ENCODE results near the gene GRSF1.
"Not testable (repeated sequence)": the region's sequence is repeated elsewhere in the genome, so short reads cannot be mapped to it uniquely, and the experiment has no call there.

The GRSF1 gene

GRCh38 chr4:70833675-70834074 is 6.0 kb downstream of the GRSF1 start:
- DNase-seq, result no peak

GRCh38 chr4:70831293-70831692 is 8.4 kb downstream of the GRSF1 start:
- DNase-seq, result no peak

- no peak for DNase-seq
Measured at GRCh38 chr4:70830054-70830453, 9.6 kb downstream of the GRSF1 start.

- DNase-seq, result no peak
Measured at GRCh38 chr4:70829492-70829891, 10.2 kb downstream of the GRSF1 start.

GRCh38 chr4:70829015-70829414 is 10.7 kb downstream of the GRSF1 start:
- no peak for DNase-seq

- no peak for DNase-seq
Measured at GRCh38 chr4:70818921-70819320, 20.8 kb downstream of the GRSF1 start.

- DNase-seq, result no peak
Measured at GRCh38 chr4:70818173-70818855, 21.4 kb downstream of the GRSF1 start.

- no peak for DNase-seq
Measured at GRCh38 chr4:70816894-70817293, 22.8 kb downstream of the GRSF1 start.

- no peak for DNase-seq
Measured at GRCh38 chr4:70815370-70815769, 24.3 kb downstream of the GRSF1 start.

GRCh38 chr4:70808151-70808550 is 31.5 kb downstream of the GRSF1 start:
- DNase-seq, result no peak

GRCh38 chr4:70802928-70803580 is 36.6 kb downstream of the GRSF1 start:
- DNase-seq, result no peak

- no peak for DNase-seq
Measured at GRCh38 chr4:70801265-70801809, 38.4 kb downstream of the GRSF1 start.

GRCh38 chr4:70793626-70794025 is 46.1 kb downstream of the GRSF1 start:
- DNase-seq, result no peak

GRCh38 chr4:70788733-70789132 is 51.0 kb downstream of the GRSF1 start:
- DNase-seq, result no peak

- DNase-seq, result no peak
Measured at GRCh38 chr4:70787496-70787895, 52.2 kb downstream of the GRSF1 start.

- DNase-seq, result no peak
Measured at GRCh38 chr4:70783096-70783495, 56.6 kb downstream of the GRSF1 start.

- DNase-seq, result no peak
Measured at GRCh38 chr4:70778888-70779422, 60.7 kb downstream of the GRSF1 start.

- DNase-seq, result no peak
Measured at GRCh38 chr4:70772929-70773555, 66.6 kb downstream of the GRSF1 start.

GRCh38 chr4:70769396-70769795 is 70.3 kb downstream of the GRSF1 start:
- DNase-seq, result not testable (repeated sequence)

- DNase-seq, result no peak
Measured at GRCh38 chr4:70768301-70768948, 71.3 kb downstream of the GRSF1 start.
